SK-N-MC (cell line): ENCODE data around the gene MYO15A.

ENCODE experiments used
- EZH2 ChIP-seq: fragments of 200-600 bp; sonication (generic); IDR thresholded peaks from one replicate; pipeline ENCODE4 v1.6.1; 2017; ENCODE audit warnings: antibody characterized with exemption
- FOXP2 ChIP-seq: optimal IDR thresholded peaks from 2 replicates; pipeline ENCODE3; 2011; ENCODE audit warnings: mild to moderate bottlenecking, moderate library complexity; ENCODE audit not compliant: insufficient read depth; ENCODE audit errors: extremely low read length, control extremely low read depth
- POLR2AphosphoS5 ChIP-seq: IDR thresholded peaks from 2 replicates; pipeline ENCODE4 v1.6.1; 2012; ENCODE audit warnings: mild to moderate bottlenecking, low read depth, low read length, borderline replicate concordance

DNA sequence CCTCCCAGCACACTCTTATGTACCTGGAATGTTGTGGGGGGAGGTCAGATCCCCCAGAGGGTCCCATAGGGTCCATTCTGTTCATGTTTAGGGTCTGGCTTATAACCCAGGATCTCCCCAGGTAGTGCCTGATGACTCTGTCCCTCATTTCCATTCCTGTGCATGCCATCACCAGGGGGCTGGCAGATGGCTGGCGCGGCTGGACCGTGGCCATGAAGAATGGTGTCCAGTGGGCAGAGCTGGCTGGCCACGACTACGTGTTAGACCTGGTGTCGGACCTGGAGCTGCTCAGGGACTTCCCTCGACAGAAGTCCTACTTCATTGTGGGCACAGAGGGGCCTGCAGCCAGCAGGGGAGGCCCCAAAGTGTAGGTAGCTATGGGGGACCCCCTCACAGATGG lies 40.0 kb downstream of the MYO15A start:
- no peak for TF ChIP-seq EZH2
- TF ChIP-seq FOXP2: no peak
- TF ChIP-seq POLR2AphosphoS5: no peak
